Right atrium auricular region (tissue), 2 donors: ENCODE data around the gene PRPF39. TPM values are rescaled to one million over a fixed set of nuclear protein-coding genes. Genes with fewer than 3 reads are reported as not detected.

Experiments used
- DNase-seq: peaks from one replicate; pipeline ENCODE4 v3.0.0-alpha.2; 2019; ENCODE audit warnings: low spot score
- H3K27ac ChIP-seq, 2 donors: fragments of 200-600 bp; sonication (generic); 1 replicate in 1 of 2; 2 replicates in 1 of 2; pipeline ENCODE4 v1.5.1; 2016 to 2019
- H3K27me3 ChIP-seq, 2 donors: fragments of 200-600 bp; sonication (generic); one replicate each; pipeline versions ENCODE4 v1.5.1 to v1.6.0; 2017 to 2019
- H3K36me3 ChIP-seq: fragments of 200-600 bp; sonication (generic); one replicate; pipeline ENCODE4 v1.5.1; 2016
- H3K4me1 ChIP-seq, 2 donors: fragments of 200-600 bp; sonication (generic); one replicate each; pipeline versions ENCODE4 v1.5.1 to v1.6.0; 2017 to 2019
- H3K4me3 ChIP-seq, 2 donors: fragments of 200-600 bp; sonication (generic); 1 replicate in 1 of 2; 2 replicates in 1 of 2; pipeline ENCODE4 v1.5.1; 2017 to 2019; ENCODE audit warnings: mild to moderate bottlenecking in 1 of 2, moderate library complexity in 1 of 2
- H3K9me3 ChIP-seq, 2 donors: fragments of 200-600 bp; sonication (generic); one replicate each; pipeline ENCODE4 v1.5.1; 2019
- total RNA-seq, 2 donors: library from RNA; depleted of rRNA; stranded (reverse); fragments of >200 nt; gene quantifications; one replicate each; pipeline ENCODE4 v1.1.0, GENCODE V29; 2016
- TF ChIP-seq, protein P1 (sequence below), 2 donors: fragments of 200-600 bp; sonication (generic); IDR thresholded peaks; one replicate each; pipeline ENCODE4 v1.5.1; 2019; ENCODE audit warnings: antibody characterized with exemption in 2 of 2

The PRPF39 gene
- total RNA-seq, 2 donors from 2014 or later: 7.8 to 8.0 TPM

- H3K36me3 ChIP-seq: peaks cover 19% of the 10 kb centered on the region
- no peak overlapping the region for H3K4me3 ChIP-seq
Observed at GRCh38 chr14:45057881-45058364, 26.0 kb upstream of the PRPF39 start.

DNA sequence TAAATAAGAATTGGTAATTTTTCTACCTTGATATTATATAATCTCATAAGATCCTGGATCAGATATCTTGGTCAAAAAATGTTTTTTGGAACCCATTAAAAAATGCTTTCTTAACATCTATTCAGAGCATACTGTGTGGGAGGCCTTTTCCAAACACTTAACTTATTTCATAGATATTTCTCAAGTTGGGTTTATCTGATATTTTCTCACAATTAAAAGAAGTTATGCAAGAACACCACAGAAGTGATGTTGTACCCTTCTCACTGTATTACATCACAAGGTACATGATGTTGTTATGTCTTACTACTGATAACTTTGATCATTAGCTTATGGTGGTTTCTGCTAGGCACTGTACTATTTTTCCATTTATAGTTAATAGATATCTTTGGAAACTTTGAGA lies 23.4 kb upstream of the PRPF39 start:
- H3K27ac ChIP-seq: no peak overlapping the region
- no peaks in the 10 kb centered on the region for H3K27me3 ChIP-seq
- no peaks in the 10 kb centered on the region for H3K4me1 ChIP-seq
- H3K4me3 ChIP-seq: no peak overlapping the region
- DNase-seq: no peak
- H3K36me3 ChIP-seq: no peaks in the 10 kb centered on the region
- TF ChIP-seq, protein P1, sequence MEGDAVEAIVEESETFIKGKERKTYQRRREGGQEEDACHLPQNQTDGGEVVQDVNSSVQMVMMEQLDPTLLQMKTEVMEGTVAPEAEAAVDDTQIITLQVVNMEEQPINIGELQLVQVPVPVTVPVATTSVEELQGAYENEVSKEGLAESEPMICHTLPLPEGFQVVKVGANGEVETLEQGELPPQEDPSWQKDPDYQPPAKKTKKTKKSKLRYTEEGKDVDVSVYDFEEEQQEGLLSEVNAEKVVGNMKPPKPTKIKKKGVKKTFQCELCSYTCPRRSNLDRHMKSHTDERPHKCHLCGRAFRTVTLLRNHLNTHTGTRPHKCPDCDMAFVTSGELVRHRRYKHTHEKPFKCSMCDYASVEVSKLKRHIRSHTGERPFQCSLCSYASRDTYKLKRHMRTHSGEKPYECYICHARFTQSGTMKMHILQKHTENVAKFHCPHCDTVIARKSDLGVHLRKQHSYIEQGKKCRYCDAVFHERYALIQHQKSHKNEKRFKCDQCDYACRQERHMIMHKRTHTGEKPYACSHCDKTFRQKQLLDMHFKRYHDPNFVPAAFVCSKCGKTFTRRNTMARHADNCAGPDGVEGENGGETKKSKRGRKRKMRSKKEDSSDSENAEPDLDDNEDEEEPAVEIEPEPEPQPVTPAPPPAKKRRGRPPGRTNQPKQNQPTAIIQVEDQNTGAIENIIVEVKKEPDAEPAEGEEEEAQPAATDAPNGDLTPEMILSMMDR (IDR thresholded peaks at IDR 0.05): no peak
- H3K9me3 ChIP-seq: peaks cover 0 to 7% of the 10 kb centered on the region in 2 donors

More at GRCh38 chr14:45057881-45058364, 26.0 kb upstream of the PRPF39 start:
- no peak for DNase-seq
- peaks cover 0 to 7% of the 10 kb centered on the region in 2 donors for H3K9me3 ChIP-seq
- H3K27me3 ChIP-seq: no peaks in the 10 kb centered on the region
- no peak overlapping the region for H3K27ac ChIP-seq
- H3K4me1 ChIP-seq: no peaks in the 10 kb centered on the region
- TF ChIP-seq, protein P1 (IDR thresholded peaks at IDR 0.05): no peak

DNA sequence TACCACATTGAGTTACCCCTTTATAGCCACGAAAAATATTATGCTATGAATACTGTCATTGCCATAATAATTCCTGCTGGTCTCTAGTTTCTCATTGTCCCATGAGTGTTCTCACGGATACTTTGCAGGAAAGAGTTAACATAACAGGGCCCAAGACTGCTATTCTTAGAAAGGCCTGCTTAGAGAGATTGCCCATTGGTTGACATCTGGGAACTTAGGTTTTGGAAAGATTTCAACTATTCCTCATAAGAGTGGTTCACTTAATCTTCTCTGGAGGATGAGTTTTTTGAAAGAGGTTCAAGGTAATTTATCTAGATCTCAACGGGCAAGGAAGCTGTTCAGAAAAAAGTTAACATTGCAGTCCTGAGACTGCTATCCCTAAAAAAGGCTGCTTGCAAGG lies 18.4 kb upstream of the PRPF39 start:
- H3K36me3 ChIP-seq: no peaks in the 10 kb centered on the region
- no peaks in the 10 kb centered on the region for H3K4me1 ChIP-seq
- TF ChIP-seq, protein P1 (IDR thresholded peaks at IDR 0.05): no peak
- no peak for DNase-seq
- no peak overlapping the region for H3K4me3 ChIP-seq
- peak overlapping the region; percentile 14 to 42 for H3K27ac ChIP-seq
- H3K27me3 ChIP-seq: no peaks in the 10 kb centered on the region
- H3K9me3 ChIP-seq: no peaks in the 10 kb centered on the region

- Histone ChIP-seq H3K36me3 (no peaks in the 10 kb centered on the region), H3K27me3 (no peaks in the 10 kb centered on the region), H3K27ac (peak overlapping the region; percentile 14 to 42), H3K4me3 (no peak overlapping the region), H3K9me3 (no peaks in the 10 kb centered on the region), H3K4me1 (no peaks in the 10 kb centered on the region)
- DNase-seq: no peak
- TF ChIP-seq, protein P1 (IDR thresholded peaks at IDR 0.05): no peak
Observed at GRCh38 chr14:45065956-45066355, 18.0 kb upstream of the PRPF39 start.

- no peak overlapping the region for H3K4me3 ChIP-seq
- no peaks in the 10 kb centered on the region for H3K27me3 ChIP-seq
- H3K4me1 ChIP-seq: no peaks in the 10 kb centered on the region
- no peak for DNase-seq
- peak overlapping the region in 1 of 2 donors; percentile 14 for H3K27ac ChIP-seq
- peaks cover under 1% of the 10 kb centered on the region for H3K36me3 ChIP-seq
- TF ChIP-seq, protein P1 (IDR thresholded peaks at IDR 0.05): no peak
- H3K9me3 ChIP-seq: no peaks in the 10 kb centered on the region
Observed at GRCh38 chr14:45066667-45067066, 17.2 kb upstream of the PRPF39 start.

GRCh38 chr14:45068396-45068795 lies 15.5 kb upstream of the PRPF39 start:
- DNase-seq: no peak
- Histone ChIP-seq H3K4me3 (no peak overlapping the region), H3K9me3 (no peaks in the 10 kb centered on the region), H3K4me1 (no peaks in the 10 kb centered on the region), H3K27ac (no peak overlapping the region), H3K27me3 (no peaks in the 10 kb centered on the region), H3K36me3 (peaks cover 4% of the 10 kb centered on the region)
- TF ChIP-seq, protein P1 (IDR thresholded peaks at IDR 0.05): no peak
